NCI-H146 treated with DMSO at 0.1 percent for 48 hours (cell line): ENCODE measurements around the gene PLCH1.
"Not testable (repeated sequence)": the region's sequence is repeated elsewhere in the genome, so short reads cannot be mapped to it uniquely, and the experiment has no call there.

Experiments used
- DNase-seq: peaks from one replicate; lab custom pipeline; 2025; ENCODE audit not compliant: unreplicated experiment; lab: John Stamatoyannopoulos, UW

PLCH1 gene

GRCh38 chr3:155646669-155647068 lies 98.2 kb downstream of the PLCH1 start:
- no peak for DNase-seq

GRCh38 chr3:155646128-155646527 lies 98.7 kb downstream of the PLCH1 start:
- no peak for DNase-seq

- DNase-seq: no peak
These were observed 101.2 kb downstream of the PLCH1 start for GRCh38 chr3:155643581-155644165.

- no peak for DNase-seq
These were observed 102.9 kb downstream of the PLCH1 start for GRCh38 chr3:155641956-155642355.

- no peak for DNase-seq
These were observed 104.8 kb downstream of the PLCH1 start for GRCh38 chr3:155640098-155640497.

- no peak for DNase-seq
These were observed 105.3 kb downstream of the PLCH1 start for GRCh38 chr3:155639462-155640055.

GRCh38 chr3:155638461-155638860 lies 106.4 kb downstream of the PLCH1 start:
- DNase-seq: not testable (repeated sequence)

GRCh38 chr3:155637567-155637966 lies 107.3 kb downstream of the PLCH1 start:
- no peak for DNase-seq

- DNase-seq: no peak
These were observed 109.8 kb downstream of the PLCH1 start for GRCh38 chr3:155635056-155635455.

GRCh38 chr3:155634121-155634719 lies 110.7 kb downstream of the PLCH1 start:
- no peak for DNase-seq

- no peak for DNase-seq
These were observed 113.4 kb downstream of the PLCH1 start for GRCh38 chr3:155631323-155632019.

GRCh38 chr3:155629556-155629955 lies 115.3 kb downstream of the PLCH1 start:
- DNase-seq: no peak

GRCh38 chr3:155629056-155629455 lies 115.8 kb downstream of the PLCH1 start:
- no peak for DNase-seq

- DNase-seq: not testable (repeated sequence)
These were observed 122.2 kb downstream of the PLCH1 start for GRCh38 chr3:155622647-155623046.

- DNase-seq: not testable (repeated sequence)
These were observed 124.3 kb downstream of the PLCH1 start for GRCh38 chr3:155620552-155620951.

- DNase-seq: no peak
These were observed 125.6 kb downstream of the PLCH1 start for GRCh38 chr3:155619118-155619915.

- no peak for DNase-seq
These were observed 126.3 kb downstream of the PLCH1 start for GRCh38 chr3:155618543-155618942.

GRCh38 chr3:155617346-155617925 lies 127.4 kb downstream of the PLCH1 start:
- DNase-seq: no peak

- not testable (repeated sequence) for DNase-seq
These were observed 129.7 kb downstream of the PLCH1 start for GRCh38 chr3:155615141-155615540.

- DNase-seq: not testable (repeated sequence)
These were observed 130.5 kb downstream of the PLCH1 start for GRCh38 chr3:155614410-155614809.

GRCh38 chr3:155611456-155611855 lies 133.4 kb downstream of the PLCH1 start:
- no peak for DNase-seq
